GM13977 (cell line): ENCODE results near the gene PLOD2.

Experiments used
- DNase-seq: peaks from one replicate; pipeline ENCODE4 v3.0.0; 2012; ENCODE audit warnings: low spot score
- in situ Hi-C: fragments of 300-500 bp; cut with MboI; formaldehyde crosslinking; loops from one replicate; pipeline ENCODE4 v1.12.0; 2022; ENCODE audit warnings: low sequenced_read_pairs, low pct_unique_long_range_greater_than_20kb, mixed read lengths, inconsistent platforms; ENCODE audit not compliant: unreplicated experiment
- TF ChIP-seq, protein P1 (sequence below): IDR thresholded peaks from 2 replicates; pipeline ENCODE4 v1.5.1; 2012; ENCODE audit warnings: mild to moderate bottlenecking, control low read depth; ENCODE audit not compliant: insufficient read depth; ENCODE audit errors: extremely low read depth, missing control alignments

The PLOD2 gene

DNA sequence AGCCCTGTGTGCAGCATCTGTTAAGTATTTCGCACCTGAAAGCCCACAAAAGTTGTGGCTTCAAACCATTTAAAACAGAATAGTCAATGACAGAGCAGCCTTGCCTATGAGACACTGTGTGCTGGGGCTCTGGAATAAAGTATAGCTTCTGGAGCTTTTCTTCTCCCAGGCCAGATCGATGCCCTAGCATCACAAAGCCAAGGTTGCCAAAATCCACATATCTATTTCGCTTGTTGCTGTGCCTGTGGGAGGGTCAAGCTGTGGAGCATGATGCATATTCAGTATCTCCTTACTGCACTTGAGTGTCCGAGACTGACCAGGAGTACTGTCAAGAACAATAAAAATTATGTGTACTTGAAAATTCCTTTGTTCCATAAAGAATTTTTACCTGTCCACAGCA lies 7.6 kb downstream of the PLOD2 start:
- in situ Hi-C loops = no loop called here
- TF ChIP-seq, protein P1, sequence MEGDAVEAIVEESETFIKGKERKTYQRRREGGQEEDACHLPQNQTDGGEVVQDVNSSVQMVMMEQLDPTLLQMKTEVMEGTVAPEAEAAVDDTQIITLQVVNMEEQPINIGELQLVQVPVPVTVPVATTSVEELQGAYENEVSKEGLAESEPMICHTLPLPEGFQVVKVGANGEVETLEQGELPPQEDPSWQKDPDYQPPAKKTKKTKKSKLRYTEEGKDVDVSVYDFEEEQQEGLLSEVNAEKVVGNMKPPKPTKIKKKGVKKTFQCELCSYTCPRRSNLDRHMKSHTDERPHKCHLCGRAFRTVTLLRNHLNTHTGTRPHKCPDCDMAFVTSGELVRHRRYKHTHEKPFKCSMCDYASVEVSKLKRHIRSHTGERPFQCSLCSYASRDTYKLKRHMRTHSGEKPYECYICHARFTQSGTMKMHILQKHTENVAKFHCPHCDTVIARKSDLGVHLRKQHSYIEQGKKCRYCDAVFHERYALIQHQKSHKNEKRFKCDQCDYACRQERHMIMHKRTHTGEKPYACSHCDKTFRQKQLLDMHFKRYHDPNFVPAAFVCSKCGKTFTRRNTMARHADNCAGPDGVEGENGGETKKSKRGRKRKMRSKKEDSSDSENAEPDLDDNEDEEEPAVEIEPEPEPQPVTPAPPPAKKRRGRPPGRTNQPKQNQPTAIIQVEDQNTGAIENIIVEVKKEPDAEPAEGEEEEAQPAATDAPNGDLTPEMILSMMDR = no peak
- no peak for DNase-seq

GRCh38 chr3:146152834-146153233 lies 8.2 kb downstream of the PLOD2 start:
- TF ChIP-seq, protein P1 = no peak
- in situ Hi-C loops = no loop called here
- DNase-seq = no peak

DNA sequence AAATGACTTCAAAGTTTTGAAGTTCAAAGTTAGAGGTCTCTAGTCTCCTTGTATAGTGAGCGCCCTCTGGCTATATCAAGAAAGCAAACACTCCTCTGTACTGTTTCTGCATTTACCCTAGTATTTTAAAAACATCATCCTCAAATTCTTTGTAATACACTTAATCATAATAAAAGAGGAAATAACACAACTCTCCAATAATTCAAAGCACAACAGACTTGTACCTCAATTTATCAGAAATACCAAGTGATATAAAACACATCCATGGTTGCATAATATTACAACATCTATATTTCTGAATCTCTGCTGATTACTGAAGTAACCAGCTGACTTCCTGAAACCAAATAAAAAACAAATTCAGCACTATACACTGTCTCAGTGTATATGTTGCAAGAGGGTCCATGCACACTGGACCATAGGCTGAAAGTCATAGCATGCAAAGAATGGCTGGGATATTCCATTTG lies 12.5 kb downstream of the PLOD2 start:
- TF ChIP-seq, protein P1 = no peak
- in situ Hi-C loops = no loop called here
- no peak for DNase-seq

GRCh38 chr3:146145642-146146041 lies 15.3 kb downstream of the PLOD2 start:
- TF ChIP-seq, protein P1 = no peak
- in situ Hi-C loops = no loop called here
- no peak for DNase-seq

DNA sequence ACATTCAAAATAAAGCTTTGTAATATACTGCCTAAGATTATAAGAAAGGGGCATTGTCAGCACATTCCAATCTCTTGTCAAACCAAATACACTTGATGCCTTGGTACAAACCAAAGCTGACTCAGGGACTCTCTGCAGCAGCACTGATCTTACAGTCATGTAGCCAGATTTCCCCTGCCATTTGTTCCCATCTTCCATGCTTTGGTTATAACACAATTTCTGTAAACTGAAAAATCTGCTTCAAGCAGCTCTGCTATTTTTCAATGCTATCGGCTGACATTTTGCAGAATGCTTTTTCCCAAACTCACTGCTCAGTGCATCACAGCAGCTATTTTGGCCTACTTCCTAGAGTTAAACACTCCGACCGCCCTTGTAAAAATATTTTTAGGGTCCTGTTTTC lies 18.2 kb downstream of the PLOD2 start:
- DNase-seq = no peak
- TF ChIP-seq, protein P1 = no peak
- in situ Hi-C loops = no loop called here

DNA sequence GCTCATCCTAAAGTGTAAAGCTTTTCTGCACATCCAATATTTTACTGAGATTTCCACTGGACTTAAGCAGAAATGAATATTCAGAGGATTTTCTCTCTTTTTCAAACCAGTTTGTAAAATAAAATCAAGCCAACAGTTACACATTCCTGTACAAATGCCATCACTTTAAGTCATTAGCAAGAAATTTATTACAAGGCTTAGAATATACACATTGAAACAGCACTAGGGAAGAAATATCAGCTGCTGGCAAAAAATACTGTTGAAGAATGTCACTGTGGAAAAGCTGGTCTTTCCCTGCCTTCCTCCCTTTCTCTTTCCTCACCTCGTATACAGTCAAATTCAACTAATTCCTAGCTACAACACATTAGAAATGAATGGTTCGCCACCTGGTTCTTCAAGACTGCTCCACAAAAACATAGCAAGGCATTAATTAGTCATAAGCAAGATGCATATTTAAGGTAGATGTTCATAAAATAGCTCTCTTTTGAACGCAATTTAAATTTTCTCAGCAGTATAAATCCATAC lies 21.3 kb downstream of the PLOD2 start:
- in situ Hi-C loops = no loop called here

More for the DNA sequence above, 21.3 kb downstream of the PLOD2 start:
- TF ChIP-seq, protein P1 = no peak
- no peak for DNase-seq
